KG1 (cell line): ENCODE results near the gene NOX5.
"Not testable (repeated sequence)": the region's sequence is repeated elsewhere in the genome, so short reads cannot be mapped to it uniquely, and the experiment has no call there.

ENCODE experiments used
- DNase-seq: peaks from one replicate; lab custom pipeline; 2025; lab: John Stamatoyannopoulos, UW

Gene NOX5, protein sequence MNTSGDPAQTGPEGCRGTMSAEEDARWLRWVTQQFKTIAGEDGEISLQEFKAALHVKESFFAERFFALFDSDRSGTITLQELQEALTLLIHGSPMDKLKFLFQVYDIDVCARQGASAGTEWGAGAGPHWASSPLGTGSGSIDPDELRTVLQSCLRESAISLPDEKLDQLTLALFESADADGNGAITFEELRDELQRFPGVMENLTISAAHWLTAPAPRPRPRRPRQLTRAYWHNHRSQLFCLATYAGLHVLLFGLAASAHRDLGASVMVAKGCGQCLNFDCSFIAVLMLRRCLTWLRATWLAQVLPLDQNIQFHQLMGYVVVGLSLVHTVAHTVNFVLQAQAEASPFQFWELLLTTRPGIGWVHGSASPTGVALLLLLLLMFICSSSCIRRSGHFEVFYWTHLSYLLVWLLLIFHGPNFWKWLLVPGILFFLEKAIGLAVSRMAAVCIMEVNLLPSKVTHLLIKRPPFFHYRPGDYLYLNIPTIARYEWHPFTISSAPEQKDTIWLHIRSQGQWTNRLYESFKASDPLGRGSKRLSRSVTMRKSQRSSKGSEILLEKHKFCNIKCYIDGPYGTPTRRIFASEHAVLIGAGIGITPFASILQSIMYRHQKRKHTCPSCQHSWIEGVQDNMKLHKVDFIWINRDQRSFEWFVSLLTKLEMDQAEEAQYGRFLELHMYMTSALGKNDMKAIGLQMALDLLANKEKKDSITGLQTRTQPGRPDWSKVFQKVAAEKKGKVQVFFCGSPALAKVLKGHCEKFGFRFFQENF

DNA sequence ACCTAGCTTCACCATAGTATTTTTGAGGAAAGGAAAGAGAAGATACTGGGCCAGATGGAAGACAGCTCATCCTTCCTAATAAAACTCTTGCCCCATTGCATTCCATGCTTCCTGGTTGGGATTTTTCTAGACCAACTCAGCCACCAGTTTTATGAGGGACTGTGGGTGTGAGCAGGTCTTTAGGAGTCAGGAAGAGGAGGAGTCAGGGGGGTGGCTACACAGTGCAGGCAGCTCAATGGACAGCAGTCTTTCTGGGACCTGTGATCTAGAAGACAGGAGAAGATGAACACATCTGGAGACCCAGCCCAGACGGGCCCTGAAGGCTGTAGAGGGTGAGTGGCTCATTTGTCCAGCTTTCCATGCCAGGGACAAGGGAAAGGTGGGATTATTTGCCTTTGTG lies at the start of gene NOX5:
TSS of gene NOX5 (plus strand) at position 242 of the 400 bp plus-strand sequence. CDS start at position 283, 41 bp downstream.
- DNase-seq = no peak

DNA sequence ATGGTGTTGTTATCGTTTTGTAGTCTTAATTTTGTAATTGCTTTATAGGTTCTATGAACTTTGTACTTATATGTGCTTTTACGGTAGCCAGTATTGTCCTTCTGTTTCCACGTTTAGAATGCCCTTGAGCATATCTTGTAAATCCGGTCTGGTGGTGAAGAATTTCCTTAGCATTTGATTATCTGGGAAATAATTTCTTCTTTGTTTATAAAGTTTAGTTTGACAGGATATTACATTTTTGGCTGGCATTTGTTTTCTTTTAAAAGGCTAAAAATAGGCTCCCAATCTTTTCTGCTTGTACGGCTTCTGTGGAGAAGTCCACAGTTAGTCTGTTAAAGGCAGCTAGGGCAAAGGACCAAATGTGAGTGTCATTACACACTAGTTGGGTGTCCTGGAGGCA lies 47.5 kb upstream of the NOX5 start:
- no peak for DNase-seq

- no peak for DNase-seq
Measured at GRCh38 chr15:68967948-68968347, 46.5 kb upstream of the NOX5 start.

DNA sequence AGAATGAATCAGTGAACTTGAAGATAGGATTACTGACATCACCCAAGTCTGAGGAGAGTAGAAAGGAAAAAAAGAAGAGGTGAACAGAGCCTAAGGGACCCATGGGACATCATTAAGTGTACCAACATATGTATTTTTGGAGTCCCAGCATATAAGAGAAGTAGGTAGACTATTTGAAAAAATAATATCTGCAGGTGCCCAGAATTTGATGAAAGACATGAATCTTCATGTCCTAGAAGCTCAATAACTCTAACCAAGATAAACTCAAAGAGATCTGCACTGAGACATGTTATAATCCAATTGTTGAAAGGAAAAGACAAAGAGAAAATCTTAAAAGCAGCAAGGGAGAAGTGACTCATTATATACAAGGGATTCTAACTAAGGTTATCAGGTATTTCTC lies 45.2 kb upstream of the NOX5 start:
- DNase-seq = no peak

DNA sequence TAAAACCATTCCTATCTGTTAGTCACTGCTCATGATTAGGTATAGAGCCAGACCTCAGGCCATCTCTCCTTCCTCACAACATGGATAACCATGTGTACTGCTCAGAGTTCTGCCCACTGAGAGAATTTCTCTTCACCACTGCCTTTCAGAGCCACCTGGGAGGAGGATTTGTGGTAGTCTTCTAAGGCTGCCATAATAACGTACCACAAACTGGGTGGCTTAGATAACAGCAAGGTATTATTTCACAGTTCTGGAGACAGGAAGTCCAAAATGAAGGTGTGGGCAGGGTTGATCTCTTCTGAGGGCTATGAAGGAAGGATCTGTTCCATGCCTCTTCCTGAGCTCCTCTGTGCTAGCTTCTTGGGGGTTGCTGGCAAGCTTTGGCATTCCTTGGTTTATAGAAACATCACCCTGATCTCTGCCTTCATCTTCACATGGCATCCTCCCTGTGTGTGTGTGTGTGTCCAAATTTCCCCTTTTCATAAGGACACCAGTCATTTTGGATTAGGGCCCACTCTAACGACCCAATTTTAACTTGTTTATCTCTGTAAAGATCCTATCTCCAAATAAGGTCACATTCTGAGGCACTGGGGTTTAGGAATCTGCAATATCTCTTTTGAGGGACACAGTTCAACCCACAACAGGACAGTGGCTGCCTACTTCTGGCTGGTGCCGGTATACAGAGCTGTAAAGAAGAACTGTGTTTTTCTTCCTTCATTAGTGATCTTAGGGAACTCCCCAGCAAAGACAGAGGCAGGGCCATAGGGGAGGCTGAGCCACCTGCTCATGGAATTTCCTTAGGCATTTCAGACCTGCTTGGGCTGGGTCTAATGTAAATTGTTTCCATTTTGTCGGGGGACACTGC lies 42.1 kb upstream of the NOX5 start:
- DNase-seq = no peak

GRCh38 chr15:68975651-68976160 lies 38.8 kb upstream of the NOX5 start:
- not testable (repeated sequence) for DNase-seq

DNA sequence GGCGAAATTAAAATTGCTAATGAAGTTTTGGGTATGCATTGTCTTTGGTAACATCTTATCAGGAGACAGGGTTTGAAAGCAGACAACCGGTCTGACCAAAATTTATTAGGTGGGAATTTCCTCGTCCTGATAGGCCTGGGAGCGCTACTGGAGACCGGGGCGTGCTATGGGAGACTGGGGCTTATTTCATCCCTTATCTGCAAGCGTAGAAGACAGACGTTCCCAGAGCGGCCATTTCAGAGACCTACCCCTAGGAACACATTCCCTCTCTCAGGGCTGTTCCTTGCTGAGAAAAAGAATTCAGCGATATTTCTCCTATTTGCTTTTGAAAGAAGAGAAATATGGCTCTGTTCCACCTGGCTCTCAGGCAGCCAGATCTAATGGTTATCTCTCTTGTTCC lies 37.1 kb upstream of the NOX5 start:
- DNase-seq = not testable (repeated sequence)

- no peak for DNase-seq
Measured at GRCh38 chr15:68979006-68979405, 35.5 kb upstream of the NOX5 start.

GRCh38 chr15:68979816-68980215 lies 34.7 kb upstream of the NOX5 start:
- no peak for DNase-seq

DNA sequence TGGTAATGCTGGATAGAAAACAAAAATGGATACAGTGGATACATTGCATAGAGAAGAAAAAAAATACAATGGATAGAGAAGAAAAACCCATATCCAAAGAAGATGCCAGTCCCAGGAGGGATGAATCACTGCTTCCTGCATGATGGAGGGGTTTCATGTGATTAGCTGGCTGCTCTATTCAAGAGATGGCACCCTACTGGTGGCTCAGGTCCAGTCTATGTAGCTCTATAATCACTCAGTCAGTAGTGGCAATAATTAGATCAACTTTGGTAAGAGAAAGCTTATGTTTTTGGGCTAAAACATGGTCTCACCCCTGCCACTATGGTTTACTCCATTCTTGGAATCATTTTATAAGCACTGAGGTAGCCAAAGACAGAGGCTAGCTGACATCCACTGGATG lies 33.7 kb upstream of the NOX5 start:
- DNase-seq = no peak

DNA sequence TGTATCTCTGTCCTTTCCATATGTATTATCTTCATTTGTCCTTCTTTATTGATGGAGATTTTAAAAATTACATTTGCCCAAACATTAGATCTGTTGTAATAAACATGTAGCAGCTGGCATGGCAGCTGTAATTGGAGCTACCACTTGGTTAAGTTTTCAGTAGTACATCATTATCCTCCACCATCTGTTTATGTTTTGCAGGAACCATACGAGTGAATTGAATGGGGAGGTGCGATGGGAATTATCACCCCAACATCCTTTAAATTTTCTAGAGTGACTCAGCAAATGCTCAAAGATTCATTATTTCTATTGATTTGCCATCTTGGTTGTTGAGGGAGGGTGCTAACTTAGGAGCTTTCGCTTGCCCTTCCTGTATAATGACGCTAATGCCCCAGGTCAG lies 32.6 kb upstream of the NOX5 start:
- DNase-seq = no peak

DNA sequence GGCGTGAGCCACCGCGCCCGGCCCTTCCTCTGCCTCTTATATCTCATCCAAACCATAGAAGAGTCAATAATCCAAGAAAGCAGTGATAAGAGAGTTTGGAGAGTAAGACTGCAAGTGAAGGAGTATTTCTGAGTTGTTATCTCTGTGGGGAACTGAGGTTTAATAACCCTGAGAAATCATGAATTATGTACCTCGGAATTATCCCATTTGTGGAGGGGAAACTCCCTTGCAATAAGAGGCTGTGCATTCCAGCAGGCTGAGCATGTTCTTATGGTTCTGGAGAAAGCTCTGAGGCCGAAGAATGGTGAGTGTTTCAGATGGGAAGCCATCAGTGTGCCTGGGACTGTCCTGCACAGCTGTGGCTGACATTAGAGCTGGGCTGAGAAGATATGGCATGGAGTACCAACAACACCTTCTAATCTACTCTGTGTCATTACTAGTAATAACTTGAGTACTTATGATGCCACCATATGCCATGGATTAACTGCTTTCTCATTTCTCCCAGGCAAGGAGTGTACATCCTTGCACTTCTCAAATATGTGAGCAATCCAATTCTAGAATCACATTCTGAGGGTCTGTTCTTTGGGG lies 31.4 kb upstream of the NOX5 start:
- DNase-seq = no peak

GRCh38 chr15:68983961-68984481 lies 30.5 kb upstream of the NOX5 start:
- no peak for DNase-seq

GRCh38 chr15:68984586-68984985 lies 29.9 kb upstream of the NOX5 start:
- no peak for DNase-seq

- DNase-seq = no peak
Measured at GRCh38 chr15:68985361-68985891, 29.1 kb upstream of the NOX5 start.

GRCh38 chr15:68986322-68986721 lies 28.2 kb upstream of the NOX5 start:
- DNase-seq = no peak

- DNase-seq = no peak
Measured at GRCh38 chr15:68987120-68987519, 27.4 kb upstream of the NOX5 start.

DNA sequence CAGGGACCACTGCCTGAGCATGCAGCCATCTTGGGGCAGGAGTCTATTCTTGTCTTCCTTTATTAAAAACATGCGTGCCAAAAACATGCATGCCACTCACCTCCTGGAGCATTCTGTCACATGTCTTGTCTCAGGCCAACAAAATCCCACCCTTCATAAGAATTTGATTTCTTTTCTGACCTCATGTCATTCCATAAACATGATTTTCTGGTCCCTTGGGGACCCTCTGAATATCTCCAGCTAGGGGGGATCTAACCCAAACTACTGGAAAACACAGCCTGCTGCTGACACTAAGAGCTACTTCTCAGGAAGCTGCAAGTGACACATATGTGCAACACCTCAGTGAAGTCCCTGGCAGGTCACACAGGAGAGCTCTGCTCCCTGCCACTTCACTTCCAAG lies 26.8 kb upstream of the NOX5 start:
- no peak for DNase-seq

DNA sequence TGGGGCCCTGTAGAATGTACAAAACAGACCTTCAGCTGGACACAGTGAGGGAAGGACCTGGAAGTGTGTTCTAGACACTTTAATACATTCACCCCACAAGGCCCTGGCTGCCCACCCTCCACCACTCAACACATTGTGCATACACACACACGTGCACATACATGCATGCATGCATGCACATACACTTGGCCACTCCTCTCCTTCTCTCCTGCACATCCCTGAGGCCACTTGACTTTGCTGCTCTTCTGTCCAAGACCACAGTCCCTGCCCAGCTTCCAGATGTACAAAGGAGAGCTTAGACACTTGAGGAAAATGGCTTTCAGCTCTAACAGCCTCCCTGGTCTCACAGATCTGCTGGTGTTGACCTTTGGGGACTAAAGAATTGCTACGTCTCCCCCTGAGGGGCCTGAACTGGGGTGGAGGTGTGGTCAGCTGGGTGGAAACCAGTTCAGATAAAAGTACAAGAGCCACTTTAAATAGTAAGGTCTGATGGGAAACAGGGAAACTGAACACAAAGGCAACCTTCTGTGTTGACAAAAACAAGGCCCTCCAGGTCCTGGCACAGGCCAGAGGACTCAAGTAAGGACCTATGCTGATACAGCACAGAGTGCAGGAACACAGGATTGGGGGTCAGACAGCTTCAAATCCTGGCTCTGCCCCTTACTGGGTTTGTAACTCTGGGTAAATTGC lies 24.8 kb upstream of the NOX5 start:
- no peak for DNase-seq

- no peak for DNase-seq
Measured at GRCh38 chr15:68990231-68990991, 24.1 kb upstream of the NOX5 start.
